Common myeloid progenitor, CD34-positive (primary cell): Measurements from ENCODE around the gene ZP1.
A peak's percentile ranks its signal among the peaks of the same experiment; 100 is the strongest.

Experiments used
- CTCF ChIA-PET: fragments of 350-600 bp; sonication (Branson Sonifier 250); formaldehyde crosslinking; loops from one replicate; lab custom pipeline; 2021; ENCODE audit warnings: antibody characterized with exemption; lab: Charles Lee
- POLR2A ChIA-PET: fragments of 350-600 bp; sonication (Branson Sonifier 250); formaldehyde crosslinking; loops from one replicate; lab custom pipeline; 2021; ENCODE audit warnings: antibody characterized with exemption; lab: Charles Lee
- DNase-seq, 3 donors: peaks; one replicate each; pipeline versions ENCODE4 v3.0.0 to v3.0.0-alpha.2; 2013
- H3K27ac ChIP-seq, 2 experiments: 1 replicate in 1 of 2; 2 replicates in 1 of 2; pipeline ENCODE4 v1.7.0; 2013; ENCODE audit warnings: inconsistent platforms in 2 of 2, low read length in 2 of 2, mild to moderate bottlenecking in 2 of 2, low read depth in 1 of 2, moderate library complexity in 1 of 2; ENCODE audit not compliant: severe bottlenecking in 2 of 2, insufficient read depth in 1 of 2, poor library complexity in 1 of 2
- H3K27me3 ChIP-seq, 5 experiments: replicated peaks in 2 of 5; 1 replicate in 3 of 5; 2 replicates in 2 of 5; pipeline versions ENCODE4 v1.6.1 to v1.7.0; 2013; ENCODE audit warnings: low read length in 4 of 5, mild to moderate bottlenecking in 2 of 5, moderate library complexity in 2 of 5, inconsistent platforms in 1 of 5; ENCODE audit not compliant: insufficient read depth in 5 of 5, control insufficient read depth in 4 of 5
- H3K36me3 ChIP-seq, 4 experiments: 1 replicate in 2 of 4; 2 replicates in 2 of 4; pipeline versions ENCODE4 v1.6.1 to v1.7.0; 2013; ENCODE audit warnings: low read length in 3 of 4, control low read depth in 1 of 4, mild to moderate bottlenecking in 1 of 4; ENCODE audit not compliant: control insufficient read depth in 4 of 4, insufficient read depth in 4 of 4
- H3K4me1 ChIP-seq, 4 experiments: 1 replicate in 3 of 4; 2 replicates in 1 of 4; pipeline versions ENCODE4 v1.6.1 to v1.7.1; 2013; ENCODE audit warnings: low read length in 3 of 4, mild to moderate bottlenecking in 3 of 4, control low read depth in 1 of 4, inconsistent platforms in 1 of 4, moderate library complexity in 1 of 4; ENCODE audit not compliant: control insufficient read depth in 4 of 4, insufficient read depth in 4 of 4; ENCODE audit errors: control extremely low read depth in 1 of 4
- H3K4me3 ChIP-seq, 7 experiments: 1 replicate in 4 of 7; 2 replicates in 3 of 7; pipeline versions ENCODE4 v1.5.1 to v1.7.0; 2013; ENCODE audit warnings: mild to moderate bottlenecking in 7 of 7, low read length in 6 of 7, moderate library complexity in 6 of 7, inconsistent platforms in 2 of 7, low read depth in 2 of 7, control low read depth in 1 of 7; ENCODE audit not compliant: insufficient read depth in 4 of 7, control insufficient read depth in 1 of 7; ENCODE audit errors: extremely low read depth in 1 of 7
- H3K9me3 ChIP-seq, 5 experiments: 1 replicate in 4 of 5; 2 replicates in 1 of 5; pipeline versions ENCODE4 v1.6.1 to v1.7.1; 2013; ENCODE audit warnings: low read length in 4 of 5, mild to moderate bottlenecking in 2 of 5, inconsistent platforms in 1 of 5, low read depth in 1 of 5, moderate library complexity in 1 of 5; ENCODE audit not compliant: control insufficient read depth in 4 of 5, insufficient read depth in 2 of 5; ENCODE audit errors: control extremely low read depth in 1 of 5
- WGBS: methylation state at CpG from one replicate; pipeline ENCODE4 v1.1.5; 2013; ENCODE audit not compliant: insufficient coverage; 5-methylcytosine and 5-hydroxymethylcytosine counted together

ZP1 gene

GRCh38 chr11:60923800-60924109, 56.4 kb downstream of the ZP1 start:
- CTCF ChIA-PET: interaction anchor here (0.8 to 1.3 kb wide), 2 partner anchors 19 to 161 kb away, joined by 3 to 4 read pairs; no protein-coding TSS in a partner anchor
- H3K9me3 ChIP-seq: no peaks in the 10 kb centered on the region
- peaks cover 18 to 44% (median 38%) of the 10 kb centered on the region in 4 experiments for H3K36me3 ChIP-seq
- H3K4me3 ChIP-seq: peak overlapping the region in 5 of 7 experiments; percentile 13 to 68 (median 55)
- no peak overlapping the region for H3K27ac ChIP-seq
- peaks cover 2 to 26% (median 26%) of the 10 kb centered on the region in 4 experiments for H3K4me1 ChIP-seq
- WGBS: 72% methylated on average over 6 of the region's 6 CpGs
- POLR2A ChIA-PET: interaction anchor here (0.5 to 1.1 kb wide), 3 partner anchors 9 to 1254 kb away, joined by 3 to 5 read pairs (median 3); partner anchors contain the start of gene TMEM109
- no peak for DNase-seq
- peaks cover 0 to 50% (median 25%) of the 10 kb centered on the region in 5 experiments for H3K27me3 ChIP-seq

GRCh38 chr11:60924110-60924905, 57.0 kb downstream of the ZP1 start, which contains the start of gene TMEM132A:
Gene TMEM132A (plus strand): TSS chr11:60924460. CDS start chr11:60924634, 174 bp downstream.
- Histone ChIP-seq H3K27ac (no peak within 1 kb of the TSS), H3K4me3 (peak within 1 kb of the TSS in 6 of 7 experiments; percentile 13 to 68 (median 56)), H3K27me3 (peaks cover 0 to 50% (median 25%) of the 10 kb centered on the region in 5 experiments), H3K36me3 (peaks cover 16 to 43% (median 37%) of the 10 kb centered on the region in 4 experiments), H3K4me1 (peaks cover 0 to 21% (median 20%) of the 10 kb centered on the region in 4 experiments), H3K9me3 (no peaks in the 10 kb centered on the region)
- ChIA-PET POLR2A (interaction anchor here (0.5 to 1.1 kb wide), 3 partner anchors 9 to 1255 kb away, joined by 3 to 5 read pairs (median 3); partner anchors contain the start of gene TMEM109), CTCF (interaction anchor here (0.8 to 1.3 kb wide), 2 partner anchors 19 to 162 kb away, joined by 3 to 4 read pairs; no protein-coding TSS in a partner anchor)
- DNase-seq: peak in 1 of 3 donors; percentile 6
- WGBS: 2% methylated on average over 51 of the region's 69 CpGs
